ENCODE results near the gene TSPAN32.
A peak's percentile ranks its signal among the peaks of the same experiment; 100 is the strongest.

TSPAN32 gene

DNA sequence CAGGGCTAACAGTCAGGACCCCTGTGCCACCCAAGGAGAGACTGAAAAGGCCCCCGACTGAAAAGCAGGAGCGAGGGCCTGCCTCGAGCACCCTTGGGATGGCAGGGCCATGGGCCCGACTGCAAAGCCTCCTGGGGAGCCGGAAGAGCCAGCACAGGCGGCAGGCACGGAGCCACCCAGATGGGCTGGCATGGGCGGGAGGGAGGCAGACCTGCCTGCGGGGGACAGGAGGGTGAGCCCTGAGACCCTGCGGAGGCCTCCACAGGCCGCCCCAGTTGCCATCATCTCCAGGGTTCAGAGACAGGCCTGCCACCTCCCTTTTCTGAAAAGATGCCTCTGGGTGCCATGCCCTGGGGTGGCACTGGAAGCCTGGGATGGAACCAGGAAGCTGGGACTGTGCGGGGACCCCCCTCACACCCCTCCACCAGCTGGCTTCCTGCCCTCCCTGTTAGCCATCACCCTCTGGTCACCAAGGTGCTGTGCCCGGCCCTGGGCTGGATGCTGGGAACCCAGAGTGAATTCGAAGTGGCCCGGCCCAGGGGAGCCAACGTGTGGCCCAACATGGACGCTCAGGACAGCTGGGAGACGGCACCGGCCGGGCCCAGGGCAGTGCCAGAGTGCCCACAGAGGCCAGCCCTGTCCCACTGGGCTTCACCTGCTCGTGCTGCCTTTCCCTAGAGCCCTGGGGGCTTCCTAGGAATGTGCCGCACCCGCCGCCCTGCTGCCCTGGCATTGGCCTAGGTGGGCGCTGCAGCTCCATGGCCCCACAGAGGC, 13.8 kb downstream of the TSPAN32 start:
- Histone ChIP-seq H3K4me1 (ENCODE audit: control insufficient read depth, insufficient read depth, low read length) (peaks cover 2% of the 10 kb centered on the region; the same call in 1 of the 2 replicates), H3K36me3 (ENCODE audit: control insufficient read depth in 2 of 2, insufficient read depth in 1 of 2, low read length in 2 of 2) (no peaks in the 10 kb centered on the region), H3K9me3 (ENCODE audit: control insufficient read depth, insufficient read depth, low read depth, low read length) (no peaks in the 10 kb centered on the region), H3K4me3 (ENCODE audit: low read depth, low read length) (no peak overlapping the region), H3K27ac (ENCODE audit: extremely low read depth, low read depth, low read length) (no peak overlapping the region)
- POLR2A ChIA-PET, result no interaction called here
- CTCF ChIA-PET, result no interaction called here
- TF ChIP-seq ZNF473 (tag by site-specific recombination; IDR thresholded peaks at IDR 0.05) (no peak), ZNF335 (tag by site-specific recombination; conservative IDR thresholded peaks at IDR 0.05) (peak; percentile 50), ZNF596 (tag by site-specific recombination; IDR thresholded peaks at IDR 0.05) (no peak), GLIS2 (tag by site-specific recombination; IDR thresholded peaks at IDR 0.05) (0 out of 2 replicates have a peak, but pooled peaks have one; percentile 5), SP3 (tag by site-specific recombination; IDR thresholded peaks at IDR 0.05) (0 out of 2 replicates have a peak, but pooled peaks have one; percentile 0), ZNF341 (tag by site-specific recombination; IDR thresholded peaks at IDR 0.05; ENCODE audit: low read depth) (peak; percentile 26; the same call in 1 of the 2 replicates), ZIC2 (tag by site-specific recombination; IDR thresholded peaks at IDR 0.05) (0 out of 2 replicates have a peak, but pooled peaks have one; percentile 32)

DNA sequence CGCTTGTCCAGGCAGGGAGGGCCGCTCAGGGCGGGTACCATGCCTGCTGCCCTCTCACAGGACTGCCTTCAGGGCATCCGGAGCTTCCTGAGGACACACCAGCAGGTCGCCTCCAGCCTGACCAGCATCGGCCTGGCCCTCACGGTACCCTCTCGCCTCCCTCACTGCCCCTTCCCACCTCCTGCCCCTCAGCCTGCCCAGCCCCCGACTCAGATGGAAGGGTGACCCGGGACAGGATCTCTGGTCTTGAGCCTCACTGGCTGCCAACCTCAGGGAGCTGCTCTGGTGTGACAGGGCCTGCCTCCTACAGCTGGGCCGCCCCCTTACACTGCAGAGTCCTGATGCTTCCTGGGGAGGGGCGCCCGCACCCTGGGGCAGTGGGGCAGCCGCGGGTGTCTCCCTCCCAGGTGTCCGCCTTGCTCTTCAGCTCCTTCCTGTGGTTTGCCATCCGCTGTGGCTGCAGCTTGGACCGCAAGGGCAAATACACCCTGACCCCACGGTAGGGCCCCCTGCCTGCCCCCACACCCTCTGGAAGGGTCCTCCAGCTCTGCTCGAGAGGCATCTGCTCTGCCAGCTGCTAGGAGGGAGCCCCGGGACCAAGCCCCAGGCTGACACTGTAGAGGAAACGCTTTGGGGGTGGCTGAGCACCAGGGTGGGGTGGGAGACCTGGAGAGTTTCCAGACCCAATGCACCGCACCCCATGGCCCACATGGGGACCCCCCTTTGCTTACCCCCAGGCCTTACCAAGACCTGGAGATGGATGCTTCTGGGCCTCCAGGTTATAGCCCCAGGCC, 14.6 kb downstream of the TSPAN32 start:
- no peak overlapping the region for H3K4me3 ChIP-seq (ENCODE audit: low read depth, low read length)
- H3K9me3 ChIP-seq (ENCODE audit: control insufficient read depth, insufficient read depth, low read depth, low read length), result no peaks in the 10 kb centered on the region
- POLR2A ChIA-PET, result no interaction called here
- peaks cover 2% of the 10 kb centered on the region; the same call in 1 of the 2 replicates for H3K4me1 ChIP-seq (ENCODE audit: control insufficient read depth, insufficient read depth, low read length)
- no peaks in the 10 kb centered on the region for H3K36me3 ChIP-seq (ENCODE audit: control insufficient read depth in 2 of 2, insufficient read depth in 1 of 2, low read length in 2 of 2)
- no peak overlapping the region for H3K27ac ChIP-seq (ENCODE audit: extremely low read depth, low read depth, low read length)
- TF ChIP-seq RBAK (tag by site-specific recombination; IDR thresholded peaks at IDR 0.05) (no peak), ZNF223 (tag by site-specific recombination; IDR thresholded peaks at IDR 0.05) (no peak), INSM2 (tag by site-specific recombination; IDR thresholded peaks at IDR 0.05) (no peak), ZNF133 (tag by site-specific recombination; IDR thresholded peaks at IDR 0.05) (no peak)
- TF ChIP-seq, protein P1, sequence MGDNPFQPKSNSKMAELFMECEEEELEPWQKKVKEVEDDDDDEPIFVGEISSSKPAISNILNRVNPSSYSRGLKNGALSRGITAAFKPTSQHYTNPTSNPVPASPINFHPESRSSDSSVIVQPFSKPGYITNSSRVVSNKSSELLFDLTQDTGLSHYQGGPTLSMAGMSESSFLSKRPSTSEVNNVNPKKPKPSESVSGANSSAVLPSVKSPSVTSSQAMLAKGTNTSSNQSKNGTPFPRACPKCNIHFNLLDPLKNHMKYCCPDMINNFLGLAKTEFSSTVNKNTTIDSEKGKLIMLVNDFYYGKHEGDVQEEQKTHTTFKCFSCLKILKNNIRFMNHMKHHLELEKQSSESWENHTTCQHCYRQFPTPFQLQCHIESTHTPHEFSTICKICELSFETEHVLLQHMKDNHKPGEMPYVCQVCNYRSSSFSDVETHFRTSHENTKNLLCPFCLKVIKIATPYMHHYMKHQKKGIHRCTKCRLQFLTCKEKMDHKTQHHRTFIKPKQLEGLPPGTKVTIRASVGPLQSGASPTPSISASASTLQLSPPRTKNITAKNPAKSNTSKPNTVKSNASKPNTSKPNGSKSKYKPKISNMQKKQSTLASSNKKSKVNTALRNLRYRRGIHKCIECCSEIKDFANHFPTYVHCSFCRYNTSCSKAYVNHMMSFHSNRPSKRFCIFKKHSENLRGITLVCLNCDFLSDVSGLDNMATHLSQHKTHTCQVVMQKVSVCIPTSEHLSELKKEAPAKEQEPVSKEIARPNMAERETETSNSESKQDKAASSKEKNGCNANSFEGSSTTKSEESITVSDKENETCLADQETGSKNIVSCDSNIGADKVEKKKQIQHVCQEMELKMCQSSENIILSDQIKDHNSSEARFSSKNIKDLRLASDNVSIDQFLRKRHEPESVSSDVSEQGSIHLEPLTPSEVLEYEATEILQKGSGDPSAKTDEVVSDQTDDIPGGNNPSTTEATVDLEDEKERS (tag by site-specific recombination; IDR thresholded peaks at IDR 0.05), result no peak
- CTCF ChIA-PET, result interaction anchor here (0.6 kb wide), 1 partner anchor 207 kb away, joined by 3 read pairs; no protein-coding TSS in a partner anchor

GRCh38 chr11:2316963-2317244, 15.1 kb downstream of the TSPAN32 start:
- TF ChIP-seq ZXDB (tag by site-specific recombination; IDR thresholded peaks at IDR 0.05), result no peak
- TF ChIP-seq, protein P2, sequence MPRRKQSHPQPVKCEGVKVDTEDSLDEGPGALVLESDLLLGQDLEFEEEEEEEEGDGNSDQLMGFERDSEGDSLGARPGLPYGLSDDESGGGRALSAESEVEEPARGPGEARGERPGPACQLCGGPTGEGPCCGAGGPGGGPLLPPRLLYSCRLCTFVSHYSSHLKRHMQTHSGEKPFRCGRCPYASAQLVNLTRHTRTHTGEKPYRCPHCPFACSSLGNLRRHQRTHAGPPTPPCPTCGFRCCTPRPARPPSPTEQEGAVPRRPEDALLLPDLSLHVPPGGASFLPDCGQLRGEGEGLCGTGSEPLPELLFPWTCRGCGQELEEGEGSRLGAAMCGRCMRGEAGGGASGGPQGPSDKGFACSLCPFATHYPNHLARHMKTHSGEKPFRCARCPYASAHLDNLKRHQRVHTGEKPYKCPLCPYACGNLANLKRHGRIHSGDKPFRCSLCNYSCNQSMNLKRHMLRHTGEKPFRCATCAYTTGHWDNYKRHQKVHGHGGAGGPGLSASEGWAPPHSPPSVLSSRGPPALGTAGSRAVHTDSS (tag by site-specific recombination; IDR thresholded peaks at IDR 0.05), result no peak
- TF ChIP-seq ZNF175 (tag by site-specific recombination; IDR thresholded peaks at IDR 0.05), result no peak
- no peak for TF ChIP-seq ZNF266 (tag by site-specific recombination; IDR thresholded peaks at IDR 0.05; ENCODE audit: low read depth)
- no peak overlapping the region for H3K4me3 ChIP-seq (ENCODE audit: low read depth, low read length)
- POLR2A ChIA-PET, result interaction anchor here (1.1 kb wide), 1 partner anchor 12 kb away, joined by 3 read pairs; no protein-coding TSS in a partner anchor

More at GRCh38 chr11:2316963-2317244, 15.1 kb downstream of the TSPAN32 start:
- CTCF ChIA-PET, result interaction anchor here (0.6 to 1.1 kb wide), 2 partner anchors 103 to 206 kb away, joined by 3 read pairs; no protein-coding TSS in a partner anchor
- H3K36me3 ChIP-seq (ENCODE audit: control insufficient read depth in 2 of 2, insufficient read depth in 1 of 2, low read length in 2 of 2), result no peaks in the 10 kb centered on the region
- H3K4me1 ChIP-seq (ENCODE audit: control insufficient read depth, insufficient read depth, low read length), result peaks cover 2% of the 10 kb centered on the region; the same call in 1 of the 2 replicates
- H3K27ac ChIP-seq (ENCODE audit: extremely low read depth, low read depth, low read length), result no peak overlapping the region
- H3K9me3 ChIP-seq (ENCODE audit: control insufficient read depth, insufficient read depth, low read depth, low read length), result no peaks in the 10 kb centered on the region
